ENCODE data around the gene HGD. TPM values are rescaled to one million over a fixed set of nuclear protein-coding genes. Genes with fewer than 3 reads are reported as not detected.

Gene HGD
- total RNA-seq, 4 donors from 2014 or later = not detected

DNA sequence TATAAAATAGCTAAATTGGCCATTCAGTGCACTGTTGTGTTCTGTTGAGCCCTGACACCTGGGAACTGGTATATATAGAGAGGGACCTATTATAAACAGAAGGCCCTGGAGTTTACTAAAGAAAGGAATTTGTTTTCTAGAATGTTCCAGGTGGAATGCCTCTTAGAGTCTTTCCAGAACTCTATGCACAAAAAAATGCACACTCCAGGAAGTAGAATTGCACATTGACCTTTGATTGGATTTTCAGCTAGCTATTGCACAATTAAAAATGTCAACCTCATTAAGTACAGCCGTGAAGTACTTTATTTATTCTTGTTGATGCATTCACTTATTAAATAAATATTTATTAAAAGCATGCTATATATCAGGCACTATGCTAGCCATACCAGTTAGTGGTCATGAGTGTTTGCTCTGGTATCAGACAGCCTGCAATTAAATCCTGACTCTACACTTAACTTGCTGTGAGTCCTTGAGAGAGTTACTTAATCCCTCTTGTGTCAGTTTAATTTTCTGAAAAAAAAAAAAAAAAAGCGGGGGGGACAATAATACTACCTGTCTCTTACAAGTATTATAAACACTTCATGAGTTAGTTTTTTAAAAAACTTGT, 45.1 kb downstream of the HGD start:
- no peak overlapping the region for H3K4me3 ChIP-seq
- H3K4me1 ChIP-seq = no peaks in the 10 kb centered on the region
- TF ChIP-seq CTCF (IDR thresholded peaks at IDR 0.05) (no peak), EP300 (IDR thresholded peaks at IDR 0.05) (no peak), POLR2A (IDR thresholded peaks at IDR 0.05) (no peak)
- H3K36me3 ChIP-seq = no peaks in the 10 kb centered on the region
- H3K27me3 ChIP-seq = no peaks in the 10 kb centered on the region
- no peak for DNase-seq (ENCODE audit: low spot score in 2 of 2)
- 80 to 89% methylated on average over 2 of the region's 2 CpGs for WGBS, 2 donors
- H3K9me3 ChIP-seq = no peaks in the 10 kb centered on the region
- H3K27ac ChIP-seq = no peak overlapping the region

- Histone ChIP-seq H3K27ac (no peak overlapping the region), H3K36me3 (no peaks in the 10 kb centered on the region), H3K9me3 (no peaks in the 10 kb centered on the region), H3K4me3 (no peak overlapping the region), H3K4me1 (no peaks in the 10 kb centered on the region), H3K27me3 (no peaks in the 10 kb centered on the region)
- WGBS, 2 donors = 0 to 25% methylated on average over 1 of the region's 1 CpG
- TF ChIP-seq EP300 (IDR thresholded peaks at IDR 0.05) = no peak
- TF ChIP-seq CTCF (IDR thresholded peaks at IDR 0.05) = no peak
- no peak for TF ChIP-seq POLR2A (IDR thresholded peaks at IDR 0.05)
- no peak for DNase-seq (ENCODE audit: low spot score in 2 of 2)
Measured at GRCh38 chr3:120634539-120634938, 47.5 kb downstream of the HGD start.

DNA sequence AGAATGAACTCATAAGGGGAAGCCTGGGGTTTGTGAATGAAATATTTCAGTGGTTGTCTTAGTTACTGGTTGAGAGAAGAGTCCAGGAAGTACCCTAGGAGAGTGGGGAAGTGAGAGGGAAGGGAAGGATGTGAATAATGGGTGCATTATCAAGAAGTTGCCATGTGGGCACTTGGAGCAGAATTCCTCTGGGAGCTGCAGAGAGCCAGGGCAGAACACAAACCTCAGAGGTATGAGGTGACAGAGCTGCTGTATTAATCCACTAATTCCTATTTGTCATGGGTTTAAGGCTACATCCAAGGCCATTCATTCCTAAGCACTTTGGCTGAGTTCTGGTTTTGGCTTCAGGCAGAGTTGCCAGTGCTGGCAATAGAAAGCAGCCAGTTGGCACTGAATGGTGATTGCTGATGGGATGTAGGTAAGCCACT, 56.9 kb downstream of the HGD start:
- Histone ChIP-seq H3K4me1 (no peaks in the 10 kb centered on the region), H3K9me3 (peaks cover 0 to 21% (median 0%) of the 10 kb centered on the region in 4 donors)

GRCh38 chr3:120623727-120624093, 58.3 kb downstream of the HGD start:
- H3K36me3 ChIP-seq = no peaks in the 10 kb centered on the region
- H3K27me3 ChIP-seq = no peaks in the 10 kb centered on the region
- H3K4me3 ChIP-seq = no peak overlapping the region
- no peak for DNase-seq (ENCODE audit: low spot score in 2 of 2)
- no peaks in the 10 kb centered on the region for H3K4me1 ChIP-seq
- H3K9me3 ChIP-seq = peaks cover 0 to 21% (median 0%) of the 10 kb centered on the region in 4 donors
- TF ChIP-seq CTCF (IDR thresholded peaks at IDR 0.05) (no peak), POLR2A (IDR thresholded peaks at IDR 0.05) (no peak), EP300 (IDR thresholded peaks at IDR 0.05) (no peak)
- H3K27ac ChIP-seq = no peak overlapping the region

More for the DNA sequence above, 56.9 kb downstream of the HGD start:
- no peaks in the 10 kb centered on the region for H3K27me3 ChIP-seq
- no peaks in the 10 kb centered on the region for H3K36me3 ChIP-seq
- H3K4me3 ChIP-seq = no peak overlapping the region
- H3K27ac ChIP-seq = no peak overlapping the region
- TF ChIP-seq POLR2A (IDR thresholded peaks at IDR 0.05) (no peak), CTCF (IDR thresholded peaks at IDR 0.05) (no peak), EP300 (IDR thresholded peaks at IDR 0.05) (no peak)
- DNase-seq (ENCODE audit: low spot score in 2 of 2) = no peak

DNA sequence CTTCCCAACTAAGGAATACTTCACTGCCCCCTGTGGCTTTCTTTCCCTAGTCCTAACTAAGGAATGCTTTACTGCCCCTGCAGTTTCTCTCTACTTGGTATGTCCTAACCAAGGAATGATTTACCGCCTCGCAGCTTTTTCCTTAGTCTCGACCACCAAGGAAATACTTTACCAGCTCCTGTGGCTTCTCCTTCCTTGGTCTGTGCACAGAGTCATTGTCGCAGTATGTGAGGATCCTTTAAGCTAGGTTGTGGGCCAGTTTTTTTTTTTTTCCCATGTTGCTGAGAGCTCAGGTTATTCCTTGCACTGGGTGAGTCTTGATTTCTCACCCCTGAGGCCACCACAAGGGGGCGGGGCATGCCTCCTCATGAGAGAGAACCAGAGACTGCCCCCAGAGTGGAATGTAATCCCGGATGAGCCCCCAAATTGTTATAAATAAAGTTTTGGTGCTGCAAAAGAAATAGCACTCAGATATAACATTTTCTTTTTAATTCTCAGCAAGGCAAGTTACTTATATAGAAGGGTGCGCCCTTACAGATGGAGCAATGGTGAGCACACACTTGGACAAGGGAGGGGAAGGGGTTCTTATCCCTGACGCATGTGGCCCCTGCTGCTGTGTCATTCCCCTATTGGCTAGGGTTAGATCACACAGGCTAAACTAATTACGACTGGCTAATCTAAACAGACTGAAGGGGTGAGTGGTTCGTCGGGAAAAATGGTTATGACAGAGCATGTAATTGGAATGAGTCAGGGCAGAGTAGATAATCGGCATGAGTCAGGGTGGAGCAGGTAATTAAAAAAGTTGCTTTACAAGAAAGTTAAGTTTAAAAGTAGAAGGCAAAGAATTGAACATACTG, 58.9 kb downstream of the HGD start:
- DNase-seq (ENCODE audit: low spot score in 2 of 2) = no peak
- Histone ChIP-seq H3K9me3 (peaks cover 0 to 21% (median 0%) of the 10 kb centered on the region in 4 donors), H3K4me1 (no peaks in the 10 kb centered on the region), H3K27me3 (no peaks in the 10 kb centered on the region), H3K36me3 (no peaks in the 10 kb centered on the region), H3K27ac (no peak overlapping the region), H3K4me3 (no peak overlapping the region)
- TF ChIP-seq POLR2A (IDR thresholded peaks at IDR 0.05) (no peak), CTCF (IDR thresholded peaks at IDR 0.05) (no peak)
- 88 to 90% methylated on average over 12 of the region's 12 CpGs for WGBS, 2 donors
